Smooth muscle cell (in vitro differentiated cells): ENCODE measurements around the gene RPS6KA2. TPM values are rescaled to one million over a fixed set of nuclear protein-coding genes. Genes with fewer than 3 reads are reported as not detected.
A peak's percentile ranks its signal among the peaks of the same experiment; 100 is the strongest.

ENCODE experiments used
- DNase-seq: peaks from one replicate; lab custom pipeline; 2025; ENCODE audit not compliant: unreplicated experiment; lab: John Stamatoyannopoulos, UW
- H2AFZ ChIP-seq: fragments of 200-600 bp; sonication (generic); 2 replicates; pipeline ENCODE4 v1.6.0; 2016; ENCODE audit warnings: antibody characterized with exemption, low read depth, mild to moderate bottlenecking
- H3F3A ChIP-seq: fragments of 200-600 bp; sonication (generic); 2 replicates; pipeline ENCODE4 v1.6.0; 2017; ENCODE audit warnings: antibody characterized with exemption, low read depth
- H3K27ac ChIP-seq: fragments of 200-600 bp; sonication (generic); 2 replicates; pipeline ENCODE4 v1.5.1; 2016; ENCODE audit warnings: low read depth, mild to moderate bottlenecking
- H3K27me3 ChIP-seq: fragments of 200-600 bp; sonication (generic); 2 replicates; pipeline ENCODE4 v1.6.1; 2016; ENCODE audit warnings: low read depth, mild to moderate bottlenecking
- H3K36me3 ChIP-seq: fragments of 200-600 bp; sonication (generic); 2 replicates; pipeline ENCODE4 v1.5.1; 2016; ENCODE audit warnings: low read depth
- H3K4me1 ChIP-seq: fragments of 200-600 bp; sonication (generic); 2 replicates; pipeline ENCODE4 v1.5.1; 2016; ENCODE audit warnings: low read depth
- H3K4me2 ChIP-seq: fragments of 200-600 bp; sonication (generic); 2 replicates; pipeline ENCODE4 v1.6.0; 2016; ENCODE audit warnings: mild to moderate bottlenecking
- H3K4me3 ChIP-seq: fragments of 200-600 bp; sonication (generic); 2 replicates; pipeline ENCODE4 v1.5.1; 2016; ENCODE audit warnings: mild to moderate bottlenecking
- H3K79me2 ChIP-seq: fragments of 200-600 bp; sonication (generic); 2 replicates; pipeline ENCODE4 v1.6.0; 2016; ENCODE audit warnings: low read depth, mild to moderate bottlenecking
- H3K9ac ChIP-seq: fragments of 200-600 bp; sonication (generic); 2 replicates; pipeline ENCODE4 v1.6.0; 2016; ENCODE audit warnings: low read depth
- H3K9me3 ChIP-seq: fragments of 200-600 bp; sonication (generic); replicated peaks from 2 replicates; pipeline ENCODE4 v1.5.1; 2016; ENCODE audit warnings: low read depth
- H4K20me1 ChIP-seq: fragments of 200-600 bp; sonication (generic); 2 replicates; pipeline ENCODE4 v1.6.0; 2016; ENCODE audit warnings: low read depth
- WGBS: methylation state at CpG from one replicate; pipeline ENCODE4 v1.1.7; 2016; ENCODE audit warnings: low lambda C conversion rate; 5-methylcytosine and 5-hydroxymethylcytosine counted together
- polyA plus RNA-seq: library from polyadenylated mRNA; unstranded; fragments of >200 nt; fragmentation: Nextera tagmentation; extraction: Ambion mirVana; gene quantifications from 2 replicates; pipeline ENCODE4 v1.2.1, GENCODE V29; 2016
- total RNA-seq: library from RNA; depleted of rRNA; stranded (reverse); fragments of >200 nt; gene quantifications from 2 replicates; pipeline ENCODE4 v1.2.3, GENCODE V29; 2014
- TF ChIP-seq, protein P1 (sequence below): fragments of 200-600 bp; sonication (generic); IDR thresholded peaks from 2 replicates; pipeline ENCODE4 v1.5.1; 2017; ENCODE audit warnings: borderline replicate concordance, mild to moderate bottlenecking, antibody characterized with exemption; ENCODE audit not compliant: insufficient read depth, poor library complexity, severe bottlenecking

The RPS6KA2 gene
- total and polyA plus RNA-seq, 2 experiments from 2014 or later: 7.8 to 10.4 TPM

DNA sequence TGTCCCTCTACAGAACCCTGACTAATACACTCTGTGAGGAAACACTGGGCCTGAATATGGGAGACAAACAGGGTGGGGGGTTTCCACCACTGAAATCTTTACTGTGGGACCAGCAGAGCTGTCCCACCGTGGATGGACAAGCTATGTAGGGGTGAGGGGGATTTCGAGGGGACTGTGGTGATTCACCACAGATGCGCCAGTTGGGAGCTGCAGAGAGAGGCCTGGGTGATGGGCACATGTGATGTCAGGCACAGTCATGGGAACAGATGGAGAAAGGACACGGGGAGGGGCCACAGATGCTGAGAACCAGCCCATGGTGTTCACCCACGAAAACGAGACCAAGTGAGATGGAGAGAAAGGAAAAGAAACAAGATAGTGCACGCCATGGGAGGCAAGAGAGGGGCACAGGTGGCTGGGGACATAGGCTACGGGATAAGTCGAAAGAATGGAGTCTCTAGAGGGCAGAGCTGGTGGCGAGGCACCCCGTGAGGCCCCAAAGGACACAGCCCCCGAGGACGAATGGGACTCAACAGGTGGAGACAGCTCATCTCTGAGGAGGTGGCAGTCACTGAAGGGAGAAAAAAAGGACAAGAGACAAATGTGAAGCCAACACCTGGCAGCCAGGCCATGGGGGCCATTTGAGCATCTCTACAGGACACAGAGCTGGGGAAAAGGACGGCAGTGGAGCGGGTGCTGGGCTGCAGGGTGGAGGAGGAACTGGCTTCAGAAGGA lies 30.1 kb downstream of the RPS6KA2 start:
- peaks cover 12% of the 10 kb centered on the region for H3K4me1 ChIP-seq
- DNase-seq: no peak
- no peaks in the 10 kb centered on the region for H3K9me3 ChIP-seq
- peaks cover 11% of the 10 kb centered on the region for H3K79me2 ChIP-seq
- TF ChIP-seq, protein P1, sequence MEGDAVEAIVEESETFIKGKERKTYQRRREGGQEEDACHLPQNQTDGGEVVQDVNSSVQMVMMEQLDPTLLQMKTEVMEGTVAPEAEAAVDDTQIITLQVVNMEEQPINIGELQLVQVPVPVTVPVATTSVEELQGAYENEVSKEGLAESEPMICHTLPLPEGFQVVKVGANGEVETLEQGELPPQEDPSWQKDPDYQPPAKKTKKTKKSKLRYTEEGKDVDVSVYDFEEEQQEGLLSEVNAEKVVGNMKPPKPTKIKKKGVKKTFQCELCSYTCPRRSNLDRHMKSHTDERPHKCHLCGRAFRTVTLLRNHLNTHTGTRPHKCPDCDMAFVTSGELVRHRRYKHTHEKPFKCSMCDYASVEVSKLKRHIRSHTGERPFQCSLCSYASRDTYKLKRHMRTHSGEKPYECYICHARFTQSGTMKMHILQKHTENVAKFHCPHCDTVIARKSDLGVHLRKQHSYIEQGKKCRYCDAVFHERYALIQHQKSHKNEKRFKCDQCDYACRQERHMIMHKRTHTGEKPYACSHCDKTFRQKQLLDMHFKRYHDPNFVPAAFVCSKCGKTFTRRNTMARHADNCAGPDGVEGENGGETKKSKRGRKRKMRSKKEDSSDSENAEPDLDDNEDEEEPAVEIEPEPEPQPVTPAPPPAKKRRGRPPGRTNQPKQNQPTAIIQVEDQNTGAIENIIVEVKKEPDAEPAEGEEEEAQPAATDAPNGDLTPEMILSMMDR: no peak
- H3K36me3 ChIP-seq: no peaks in the 10 kb centered on the region
- H3K27me3 ChIP-seq: no peaks in the 10 kb centered on the region
- WGBS: 97% methylated on average over 15 of the region's 15 CpGs
- no peak overlapping the region for H3K27ac ChIP-seq
- peak overlapping the region; percentile 15 for H3K9ac ChIP-seq
- no peaks in the 10 kb centered on the region for H4K20me1 ChIP-seq
- H3F3A ChIP-seq: peaks cover 8% of the 10 kb centered on the region
- H3K4me2 ChIP-seq: no peak overlapping the region
- H2AFZ ChIP-seq: no peak overlapping the region
- H3K4me3 ChIP-seq: no peak overlapping the region

DNA sequence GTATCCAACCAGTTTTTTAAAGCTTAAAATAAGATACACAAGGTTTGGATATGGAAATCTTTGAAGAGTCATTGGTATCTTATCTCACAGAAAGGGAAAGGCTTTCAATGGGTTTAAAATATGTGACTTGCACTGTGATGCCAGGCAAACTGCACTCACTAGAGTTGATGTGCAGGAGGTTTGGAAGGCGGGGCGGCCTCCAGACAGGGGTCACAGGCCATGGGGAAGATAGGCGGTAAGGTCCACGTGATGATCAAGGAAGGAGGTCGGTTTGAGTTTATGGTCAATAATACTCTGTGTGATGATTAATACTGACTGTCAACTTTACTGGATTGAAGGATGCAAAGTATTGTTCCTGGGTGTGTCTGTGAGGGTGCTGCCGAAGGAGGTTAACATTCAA lies 31.1 kb downstream of the RPS6KA2 start:
- peak overlapping the region; percentile 67 for H3K4me2 ChIP-seq
- H3K36me3 ChIP-seq: no peaks in the 10 kb centered on the region
- H3K27ac ChIP-seq: peak overlapping the region; percentile 80
- 92% methylated on average over 6 of the region's 6 CpGs for WGBS
- no peak overlapping the region for H2AFZ ChIP-seq
- no peak for DNase-seq
- peaks cover 12% of the 10 kb centered on the region for H3K4me1 ChIP-seq
- no peaks in the 10 kb centered on the region for H4K20me1 ChIP-seq
- H3K79me2 ChIP-seq: peaks cover 14% of the 10 kb centered on the region
- no peak overlapping the region for H3K4me3 ChIP-seq
- H3K27me3 ChIP-seq: no peaks in the 10 kb centered on the region
- H3F3A ChIP-seq: peaks cover 8% of the 10 kb centered on the region
- peak overlapping the region; percentile 15 for H3K9ac ChIP-seq
- H3K9me3 ChIP-seq: no peaks in the 10 kb centered on the region
- TF ChIP-seq, protein P1: no peak

DNA sequence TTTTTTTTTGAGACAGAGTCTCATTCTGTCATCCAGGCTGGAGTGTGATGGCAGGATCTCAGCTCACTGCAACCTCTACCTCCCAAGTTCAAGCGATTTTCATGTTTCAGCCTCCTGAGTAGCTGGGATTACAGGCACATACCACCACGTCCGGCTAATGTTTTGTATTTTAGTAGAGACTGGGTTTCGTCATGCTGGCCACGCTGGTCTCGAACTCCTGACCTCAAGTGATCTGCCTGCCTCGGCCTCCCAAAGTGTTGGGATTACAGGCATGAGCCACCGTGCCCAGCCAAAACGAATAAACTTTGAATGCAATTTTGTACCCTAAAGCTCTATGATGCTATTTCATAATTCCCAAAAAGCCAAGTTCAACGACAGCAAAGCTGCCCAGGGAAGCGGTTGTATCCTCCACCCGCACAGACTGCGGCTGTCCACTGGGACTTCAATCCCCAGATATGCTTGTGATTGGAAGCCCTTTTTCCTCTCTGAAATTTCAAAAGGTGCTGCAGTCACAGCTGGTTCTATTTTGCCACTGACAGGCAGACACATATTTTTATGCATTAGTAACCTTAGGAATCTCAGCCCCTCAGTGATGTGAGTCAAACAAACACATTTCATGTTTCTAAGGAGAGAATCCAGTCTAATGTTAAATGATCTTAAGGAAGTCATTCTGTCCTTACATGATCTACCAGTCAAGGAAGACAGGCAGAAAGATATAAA lies 31.8 kb downstream of the RPS6KA2 start:
- H3F3A ChIP-seq: peaks cover 8% of the 10 kb centered on the region
- peak overlapping the region; percentile 80 for H3K27ac ChIP-seq
- peak overlapping the region; percentile 67 for H3K4me2 ChIP-seq
- WGBS: 65% methylated on average over 13 of the region's 13 CpGs
- H3K79me2 ChIP-seq: peaks cover 14% of the 10 kb centered on the region
- no peak overlapping the region for H2AFZ ChIP-seq
- H3K9ac ChIP-seq: peak overlapping the region; percentile 50
- H3K9me3 ChIP-seq: no peaks in the 10 kb centered on the region
- TF ChIP-seq, protein P1: no peak
- no peak overlapping the region for H3K4me3 ChIP-seq
- H3K36me3 ChIP-seq: no peaks in the 10 kb centered on the region
- H4K20me1 ChIP-seq: no peaks in the 10 kb centered on the region
- no peak for DNase-seq
- peaks cover 12% of the 10 kb centered on the region for H3K4me1 ChIP-seq
- H3K27me3 ChIP-seq: no peaks in the 10 kb centered on the region
